CD4-positive, alpha-beta T cell treated with Interleukin-6 at 100 ng/mL for 8 hours (primary cell): ENCODE measurements around the gene TICRR.

Source experiments
- DNase-seq: peaks from one replicate; pipeline ENCODE4 v3.0.0-alpha.2; 2020; ENCODE audit warnings: mixed read lengths, low spot score

The TICRR gene

DNA sequence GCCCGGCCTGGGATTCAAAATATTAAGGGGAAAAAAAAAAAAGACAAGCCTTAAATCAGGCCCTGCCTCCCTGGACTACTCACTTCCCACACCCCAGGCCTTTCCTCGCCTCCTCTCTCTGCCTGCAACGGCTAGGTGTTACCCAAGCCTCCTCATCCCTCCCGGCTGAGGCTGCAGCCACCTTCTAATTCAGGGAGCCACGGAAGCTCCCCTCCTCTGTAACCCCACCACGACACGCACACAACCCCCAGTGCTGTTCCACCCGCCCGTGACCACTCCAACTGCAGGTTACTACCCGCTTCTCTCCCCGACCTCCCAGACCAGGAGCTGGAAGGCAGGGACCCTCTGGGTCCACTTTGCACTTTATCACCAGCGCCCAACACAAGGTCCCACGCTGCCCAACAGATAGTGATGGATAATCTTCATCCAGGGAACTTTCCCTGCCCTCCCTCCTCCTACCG, 79.1 kb downstream of the TICRR start:
- no peak for DNase-seq

DNA sequence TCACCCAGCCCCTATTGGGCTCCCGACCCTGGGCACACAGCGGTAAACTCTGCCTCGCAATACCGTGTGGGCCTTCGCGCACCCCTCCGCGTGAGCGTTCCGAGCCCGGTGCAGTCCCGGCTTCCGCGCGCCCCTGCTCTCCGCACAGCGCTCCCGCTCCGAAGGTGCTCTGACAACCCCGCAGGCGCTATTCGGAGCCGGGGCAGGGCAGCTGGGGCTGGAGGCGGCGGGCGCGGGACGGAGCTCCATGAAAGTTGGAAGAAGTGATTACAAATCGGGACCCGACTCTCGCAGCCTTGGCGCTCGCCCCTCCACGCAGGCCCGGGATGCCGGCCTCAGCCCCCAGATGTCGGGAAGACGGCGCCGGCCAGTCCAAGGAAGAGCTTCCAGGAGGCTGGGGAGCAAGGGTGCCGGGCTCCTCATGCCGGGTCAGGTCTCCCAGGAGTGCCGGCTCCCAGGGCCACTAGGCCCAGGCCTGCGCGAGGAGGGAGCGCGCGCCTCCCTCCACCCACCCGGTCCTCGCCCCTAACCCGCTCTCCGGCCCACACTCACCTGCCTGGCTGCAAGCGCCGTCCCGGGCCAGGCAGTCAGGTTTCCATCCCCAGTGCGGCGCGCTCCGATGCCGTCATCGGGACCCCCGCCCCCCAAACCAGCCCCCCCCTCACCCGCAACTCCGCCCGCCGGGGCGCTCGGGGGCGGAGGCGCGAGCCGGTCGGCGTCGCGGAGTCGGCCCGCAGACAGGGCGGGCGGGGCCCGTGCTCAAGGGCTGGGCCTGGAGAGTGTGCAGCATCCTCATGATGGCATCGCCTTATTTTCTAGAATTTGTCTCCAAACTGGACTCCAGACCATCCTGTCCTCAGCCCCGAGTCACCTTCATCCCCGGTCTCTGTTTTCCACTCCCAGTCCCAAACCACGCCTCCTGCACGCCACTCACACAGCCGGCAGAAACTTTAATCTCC, 79.9 kb downstream of the TICRR start, which contains the start of gene KIF7:
KIF7 (minus strand) TSS at position 621 of the 959 bp plus-strand sequence. CDS start 2,537 bp downstream, outside the sequence.
- no peak for DNase-seq

DNA sequence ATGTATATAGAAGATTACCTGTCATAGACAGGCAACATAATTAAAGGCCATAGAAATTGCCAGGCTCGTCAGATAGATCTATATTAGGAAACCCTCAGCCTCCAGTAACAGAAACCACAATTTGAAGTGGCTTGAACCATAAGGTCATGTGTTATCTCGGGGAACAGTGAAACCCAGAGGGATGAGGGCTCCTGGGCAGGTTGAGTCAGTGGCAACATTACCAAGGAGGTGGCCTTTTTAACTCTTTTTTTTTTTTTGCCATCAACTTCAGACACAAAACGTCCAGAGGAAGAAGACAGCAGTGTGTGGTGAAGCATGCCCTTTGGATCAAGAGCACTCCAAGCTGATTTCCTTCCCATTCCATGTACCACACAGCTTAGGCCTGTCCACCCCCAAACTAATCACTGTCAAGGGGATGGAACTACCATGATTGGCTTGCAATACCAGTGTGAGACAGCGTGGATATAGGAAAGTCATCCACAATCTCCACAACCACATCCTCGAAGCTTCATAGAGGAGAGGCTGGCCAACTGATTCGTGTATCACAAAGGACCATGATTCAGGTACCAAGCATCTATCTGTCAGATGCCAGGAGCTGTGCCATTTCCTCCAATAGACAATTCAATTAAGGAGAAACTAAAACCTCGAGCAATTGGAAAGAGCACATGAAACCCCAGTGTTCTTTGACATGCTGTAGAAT, 81.0 kb downstream of the TICRR start:
- no peak for DNase-seq

DNA sequence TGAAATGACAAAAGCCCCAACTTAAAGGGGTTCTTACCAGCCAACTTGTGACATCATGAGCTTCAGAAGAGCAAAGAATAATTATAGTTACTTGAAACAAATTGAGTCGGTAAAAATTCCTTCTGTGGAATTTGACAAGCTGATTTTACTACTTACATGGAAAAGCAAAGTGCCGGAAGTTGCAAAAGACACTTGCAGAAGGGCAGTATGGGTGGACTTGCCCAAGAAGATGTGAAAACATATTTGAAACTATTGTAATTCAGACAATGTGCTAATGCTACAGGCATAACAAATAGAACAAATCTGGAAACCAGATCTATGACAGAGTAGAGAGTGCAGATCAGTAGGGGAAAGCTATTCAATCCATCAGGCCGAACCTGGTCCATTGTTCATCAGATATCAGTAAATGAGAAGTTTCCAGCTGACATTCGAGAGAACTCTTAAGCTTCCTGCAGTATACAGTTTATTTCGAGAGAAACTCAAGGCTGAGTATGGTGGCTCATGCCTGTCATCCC, 82.5 kb downstream of the TICRR start:
- DNase-seq, result no peak

DNA sequence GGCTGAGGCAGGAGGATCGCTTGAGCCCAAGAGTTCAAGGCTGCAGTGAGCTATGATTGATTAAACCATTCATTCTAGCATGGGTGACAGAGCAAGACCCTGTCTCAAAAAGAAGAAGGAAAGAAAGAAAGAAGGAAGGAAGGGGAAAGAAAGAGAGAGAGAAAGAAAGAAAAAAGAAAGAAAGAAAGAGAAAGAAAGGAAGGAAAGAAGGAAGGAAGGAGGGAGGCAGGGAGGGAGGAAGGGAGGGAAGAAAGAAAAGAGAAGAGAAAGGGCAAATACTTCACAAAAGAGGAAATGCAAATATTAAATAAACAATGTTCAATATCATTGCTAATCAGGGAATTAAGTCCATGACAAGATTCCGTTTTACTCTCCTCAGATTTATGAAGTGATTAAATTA, 84.0 kb downstream of the TICRR start:
- DNase-seq, result no peak

DNA sequence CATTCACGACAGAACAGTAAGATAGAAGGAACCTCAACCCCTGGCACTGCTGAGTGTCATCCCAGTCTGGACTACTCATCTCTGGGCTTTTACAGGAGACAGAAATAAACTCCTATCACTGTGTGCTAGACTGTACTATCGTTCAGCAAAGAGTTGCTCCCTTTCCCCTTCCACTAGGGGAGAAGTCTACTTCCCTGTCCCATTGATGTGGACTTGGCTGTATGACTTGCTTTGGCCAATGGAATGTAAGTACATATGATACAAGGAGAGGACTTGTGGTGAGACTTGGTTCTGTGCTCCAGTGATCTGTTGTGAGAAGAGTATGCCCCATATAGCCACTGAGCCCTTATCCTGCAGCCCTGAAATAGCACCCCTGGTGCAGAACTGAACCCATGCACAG, 85.3 kb downstream of the TICRR start:
- DNase-seq, result no peak

DNA sequence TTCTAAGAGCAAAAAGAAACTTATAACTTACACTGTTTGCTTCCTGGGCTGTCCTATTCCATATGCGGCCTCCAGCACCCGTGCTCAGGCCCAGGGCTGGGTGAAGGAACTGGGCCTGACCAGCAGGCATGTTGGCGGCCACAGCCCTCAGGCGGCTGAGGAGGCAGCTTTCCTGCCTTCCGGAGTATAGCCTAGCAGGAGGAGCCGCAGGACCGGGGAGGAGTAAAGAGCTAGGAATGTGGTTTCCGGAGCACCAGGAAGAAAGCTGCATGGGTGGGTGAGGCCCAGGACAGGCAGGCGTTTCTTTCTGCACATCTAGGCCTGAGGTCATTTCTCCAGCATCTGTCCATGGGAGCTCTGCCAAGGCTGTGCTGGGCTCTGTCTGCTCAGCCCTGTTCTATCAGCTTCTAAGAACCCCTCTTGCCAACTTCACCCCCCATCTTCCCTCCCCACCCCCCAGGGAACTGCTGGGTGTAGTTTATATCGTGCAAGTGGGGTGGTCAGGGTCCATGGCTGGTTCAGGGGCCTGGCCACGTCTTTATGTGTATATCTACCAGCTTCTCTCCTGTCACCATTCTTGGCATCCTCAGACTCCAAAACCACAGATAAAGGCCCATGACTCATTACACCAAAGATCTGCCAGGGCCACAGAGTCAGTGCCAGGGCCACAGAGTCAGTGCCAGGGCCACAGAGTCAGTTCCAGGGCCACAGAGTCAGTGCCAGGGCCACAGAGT, 87.8 kb downstream of the TICRR start:
- DNase-seq, result no peak

DNA sequence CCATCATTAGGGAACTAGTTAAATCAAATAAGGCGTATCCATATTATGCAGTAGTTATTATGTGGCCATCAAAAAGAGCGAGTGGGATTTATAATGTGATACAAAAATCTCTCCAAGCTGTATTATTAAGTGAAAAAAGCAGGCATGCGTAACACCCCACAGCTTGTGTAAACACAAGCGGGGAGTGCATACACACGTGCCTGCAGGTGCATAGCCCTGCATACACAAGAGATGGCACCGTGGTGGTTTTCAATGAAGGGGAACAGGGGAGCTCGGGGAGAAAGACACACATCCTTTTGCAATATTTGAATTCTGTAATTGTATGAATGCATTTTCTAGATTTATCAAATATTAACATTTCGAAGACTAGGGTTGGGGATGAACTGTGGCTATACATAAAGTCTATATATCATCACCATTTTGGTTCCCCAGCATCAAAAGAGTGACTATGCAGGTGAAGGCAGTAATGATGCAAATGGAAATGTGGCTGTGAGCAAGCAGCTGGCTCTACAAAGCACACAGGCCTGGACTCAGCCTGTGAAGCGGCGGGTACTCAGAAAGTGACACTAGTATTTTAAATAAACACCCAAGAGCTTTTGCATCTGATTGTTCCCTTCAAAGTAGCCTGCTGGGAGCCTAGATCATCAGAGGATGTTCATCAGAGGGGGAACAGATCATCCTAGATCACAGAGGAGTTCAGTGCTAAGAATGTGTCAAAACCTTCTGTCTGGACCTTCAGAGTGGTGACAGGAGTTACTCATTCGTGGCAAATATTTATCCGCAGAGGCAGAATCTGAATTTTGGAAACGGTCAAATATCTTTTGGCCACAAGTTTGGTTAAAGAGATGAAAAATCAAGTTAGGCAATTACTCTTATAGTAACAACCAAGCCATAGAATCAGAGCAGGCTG, 89.4 kb downstream of the TICRR start:
- DNase-seq, result no peak

DNA sequence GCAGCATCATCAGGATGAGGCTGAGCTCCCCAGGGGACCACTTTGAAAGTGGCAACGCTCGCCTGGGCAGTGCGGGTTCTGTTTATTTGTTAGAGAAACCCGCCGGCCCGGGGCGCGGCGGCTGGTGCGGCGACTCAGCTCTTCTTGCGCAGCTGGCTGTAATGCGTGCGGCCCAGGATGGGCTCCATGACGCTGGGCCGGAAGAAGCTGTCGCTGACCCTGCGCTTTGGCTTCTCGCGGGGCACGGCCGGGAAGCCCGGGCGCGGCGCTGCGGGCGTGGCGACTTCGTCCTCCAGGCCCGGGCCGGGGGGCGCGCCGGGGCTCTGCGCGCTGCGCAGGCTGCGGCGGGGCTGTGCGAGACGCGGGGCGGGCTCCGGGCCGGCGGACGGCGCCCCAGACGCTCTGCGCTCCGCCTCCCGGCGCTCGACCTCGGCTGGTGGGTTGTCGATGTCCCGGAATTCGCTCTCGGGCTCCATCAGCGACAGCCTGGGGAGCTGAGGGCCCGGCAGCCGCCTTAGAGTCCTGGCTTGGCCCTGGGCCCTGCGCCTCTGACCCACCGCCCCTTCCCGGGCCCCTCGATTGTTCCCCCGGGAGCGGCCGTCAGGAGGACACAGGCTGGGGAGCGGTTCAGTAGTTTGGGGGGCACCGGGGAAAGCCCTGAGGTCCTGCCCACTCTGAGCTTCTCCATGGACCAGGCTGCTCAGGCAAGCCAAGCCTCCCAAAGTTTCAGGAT, 90.3 kb downstream of the TICRR start:
- DNase-seq, result no peak

DNA sequence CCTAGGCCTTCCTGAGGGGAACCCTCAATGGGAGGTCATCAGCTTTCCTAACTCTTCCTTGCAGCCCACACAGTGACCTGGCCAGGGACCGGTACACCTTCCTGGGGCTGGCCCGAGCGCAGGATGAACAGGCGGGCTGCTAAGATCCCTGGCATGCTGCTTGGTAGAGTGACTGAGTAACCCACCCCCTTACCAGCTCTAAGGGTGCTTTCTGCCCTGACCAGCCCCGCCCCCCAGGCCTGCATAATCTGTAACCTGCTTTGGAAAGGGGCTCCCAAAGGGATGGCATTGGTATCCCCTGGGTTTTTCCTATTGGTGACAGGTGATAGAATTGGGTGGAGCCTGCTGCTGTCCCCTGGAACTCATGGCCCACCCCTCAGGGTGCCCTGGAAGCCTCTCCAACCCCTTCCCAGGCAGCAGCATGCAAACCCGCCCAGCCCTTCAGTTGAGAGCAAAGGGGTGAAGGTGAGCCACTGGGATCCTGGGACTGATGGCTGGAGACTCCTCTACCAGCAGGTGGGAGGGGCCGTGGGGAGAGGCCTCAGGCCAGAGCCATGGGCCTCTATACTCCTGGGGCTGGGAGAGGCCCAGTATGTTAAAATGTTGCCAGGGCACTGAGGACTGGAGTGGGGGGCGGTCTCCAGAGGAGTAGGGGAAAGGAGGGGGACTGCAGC, 91.1 kb downstream of the TICRR start:
- no peak for DNase-seq

DNA sequence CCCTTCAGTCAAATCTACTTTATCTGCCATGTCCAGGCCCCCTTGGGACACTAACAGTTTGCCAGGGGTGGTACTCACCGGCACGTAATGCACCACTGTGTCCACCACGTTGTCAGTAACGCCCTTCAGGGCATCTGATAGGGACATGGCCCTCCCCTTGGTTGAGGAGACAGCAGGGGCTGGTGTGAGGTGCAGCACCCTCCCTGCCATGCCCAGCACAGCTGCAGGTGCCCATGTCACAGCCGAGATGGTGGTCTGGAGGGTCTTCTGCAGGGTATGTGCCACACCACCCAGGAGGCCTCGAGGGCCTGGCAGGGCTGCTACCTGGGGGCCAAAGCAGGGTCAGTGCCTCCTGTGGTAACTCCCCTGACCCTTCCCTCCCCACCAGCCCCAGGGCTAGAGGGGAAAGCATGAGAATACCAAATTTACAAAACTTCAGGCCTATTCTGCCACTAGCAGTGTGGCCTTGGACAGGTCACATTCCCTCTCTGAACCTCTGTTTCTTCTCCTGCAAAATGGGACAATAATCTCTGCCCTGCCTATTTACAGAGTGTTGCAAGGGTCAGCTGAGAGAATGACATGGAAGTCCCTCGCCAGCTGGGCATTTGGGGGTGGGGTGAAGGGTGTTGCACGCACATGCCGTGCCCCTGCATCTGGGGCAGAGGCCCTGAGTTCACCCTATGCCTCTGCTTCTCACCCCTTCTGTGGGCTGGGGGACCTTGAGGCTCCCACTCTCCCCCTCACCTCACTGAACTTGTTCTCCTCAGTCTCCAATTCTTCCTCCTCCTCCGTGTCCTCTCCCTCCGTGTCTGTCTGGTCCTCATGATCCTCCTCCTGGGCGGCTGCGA, 91.8 kb downstream of the TICRR start:
- no peak for DNase-seq

DNA sequence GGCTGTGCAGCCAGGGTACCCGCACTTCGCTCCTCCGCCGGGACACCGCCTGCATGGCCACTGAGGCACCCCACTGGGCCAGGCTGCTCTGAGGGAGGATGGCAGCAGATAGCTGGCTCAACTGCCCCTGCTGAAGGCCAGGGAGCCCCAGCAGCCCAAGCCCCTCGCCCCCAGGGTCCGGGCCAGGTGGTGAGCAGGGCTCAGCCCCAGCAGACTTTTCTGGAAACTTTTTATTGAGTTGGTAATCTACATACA, 92.4 kb downstream of the TICRR start:
- DNase-seq, result no peak

DNA sequence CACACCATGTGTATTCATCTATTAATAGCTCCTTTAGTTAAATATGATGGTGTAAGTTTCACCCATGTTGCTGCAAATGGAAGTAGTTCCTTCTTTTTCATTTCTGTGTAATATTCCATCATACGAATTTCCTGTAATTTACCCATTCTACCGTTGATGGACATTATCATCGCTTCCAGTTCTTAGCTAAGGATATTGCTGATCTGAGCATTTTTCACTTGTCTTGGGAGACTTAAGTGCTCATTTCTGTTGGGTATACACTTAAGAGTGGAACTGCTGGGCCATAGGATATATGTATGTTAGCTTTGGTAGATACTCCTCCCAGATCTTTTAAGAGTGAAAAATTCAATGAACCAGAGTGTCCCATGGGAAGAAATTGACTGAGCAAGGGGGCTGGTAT, 92.9 kb downstream of the TICRR start:
- DNase-seq, result no peak

DNA sequence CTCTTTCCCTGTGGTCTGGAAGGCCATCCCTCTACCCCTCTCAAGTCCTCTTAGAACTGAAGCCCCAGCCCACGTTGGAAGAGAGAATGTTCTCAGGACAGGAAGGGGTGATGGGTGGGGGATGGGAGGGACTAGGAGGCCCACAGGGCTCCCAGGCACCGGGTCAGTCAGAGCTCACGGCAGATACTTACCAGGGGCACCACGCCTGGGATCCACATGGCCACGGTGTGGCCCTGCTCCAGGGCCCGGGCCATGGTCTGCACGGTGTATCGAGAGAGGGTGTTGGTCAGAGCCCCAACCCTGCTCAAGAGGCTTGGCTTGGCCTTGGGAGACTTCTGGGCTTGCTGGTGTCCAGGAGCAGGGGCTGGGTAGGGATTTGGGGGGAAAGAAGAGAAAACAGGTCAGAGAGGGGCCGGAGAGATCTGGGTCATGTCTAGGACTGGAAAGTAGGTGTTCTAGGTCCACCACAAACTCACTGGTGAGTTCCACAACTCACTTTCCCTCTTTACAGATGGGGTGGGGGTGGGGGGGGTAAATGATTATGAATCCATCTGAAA, 94.1 kb downstream of the TICRR start:
- no peak for DNase-seq

DNA sequence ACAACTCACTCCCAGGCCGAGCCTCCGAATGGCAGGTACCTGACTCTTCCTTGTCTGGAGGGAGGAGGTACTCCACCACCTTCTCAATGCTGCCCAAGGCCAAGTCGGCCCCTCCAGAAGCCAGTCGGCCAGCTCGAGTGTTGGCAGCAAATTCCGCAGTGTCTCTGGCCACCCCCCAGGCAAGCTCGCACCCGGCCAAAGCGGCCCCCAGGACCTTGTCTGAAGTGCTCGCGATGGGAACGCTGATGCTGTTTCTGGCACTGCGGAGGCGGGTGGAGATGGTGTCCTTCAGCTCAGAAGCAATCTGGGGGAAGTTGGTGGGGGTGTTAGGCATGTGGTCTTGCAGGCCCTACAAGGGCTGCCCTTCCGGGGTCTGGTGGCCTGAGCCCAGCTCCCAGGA, 94.7 kb downstream of the TICRR start:
- no peak for DNase-seq

DNA sequence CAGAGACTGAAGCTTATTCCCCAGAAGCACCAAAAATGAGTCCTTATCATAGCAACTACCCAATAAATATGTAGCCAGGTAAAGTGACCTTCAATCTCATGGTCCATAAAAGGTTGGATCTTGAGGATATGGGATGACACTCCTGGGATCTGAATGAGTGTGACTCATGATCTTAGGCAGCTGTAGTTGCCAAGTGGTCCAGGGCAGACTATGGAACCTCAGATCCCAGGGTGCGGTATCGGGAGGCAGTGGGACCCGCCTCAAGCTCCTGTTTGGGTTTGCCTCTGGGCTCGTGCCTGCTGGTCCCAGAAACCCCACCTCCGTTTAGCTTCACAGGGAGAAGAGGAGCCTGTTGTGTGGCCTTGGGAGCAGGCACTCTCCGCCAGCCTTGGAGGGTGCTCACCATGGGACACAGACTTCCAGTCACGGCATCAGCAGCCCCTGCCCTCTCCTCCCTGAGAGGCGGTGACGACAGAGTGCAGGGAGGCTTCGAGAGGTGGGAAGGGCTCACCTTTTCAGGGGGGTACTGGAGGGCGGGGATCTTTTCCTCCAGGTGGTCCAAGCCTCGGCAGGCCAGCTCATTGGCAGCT, 95.8 kb downstream of the TICRR start:
- no peak for DNase-seq

DNA sequence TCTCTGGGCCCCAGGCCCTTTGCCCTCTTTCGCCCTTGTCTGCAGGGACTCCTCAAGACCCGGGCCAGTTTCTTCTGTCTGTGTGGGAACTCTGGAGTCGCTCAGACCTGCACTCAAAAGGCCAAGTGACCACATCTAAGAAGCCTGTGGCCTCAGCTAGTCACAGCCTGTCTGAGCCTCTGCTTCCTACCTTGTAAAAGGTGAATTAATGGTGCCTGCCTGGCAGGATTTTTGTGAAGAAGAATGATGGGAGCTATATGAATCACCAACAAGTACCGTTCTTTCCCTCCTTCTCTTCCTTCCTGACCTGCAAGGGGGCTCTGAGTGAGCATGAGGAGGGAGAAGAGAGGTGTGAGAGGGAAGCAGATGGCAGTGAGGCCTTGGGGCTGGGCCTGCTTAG, 96.4 kb downstream of the TICRR start:
- no peak for DNase-seq
